ENCODE data around the gene CAD.
"Not testable (repeated sequence)": the region's sequence is repeated elsewhere in the genome, so short reads cannot be mapped to it uniquely, and the experiment has no call there.

The CAD gene

DNA sequence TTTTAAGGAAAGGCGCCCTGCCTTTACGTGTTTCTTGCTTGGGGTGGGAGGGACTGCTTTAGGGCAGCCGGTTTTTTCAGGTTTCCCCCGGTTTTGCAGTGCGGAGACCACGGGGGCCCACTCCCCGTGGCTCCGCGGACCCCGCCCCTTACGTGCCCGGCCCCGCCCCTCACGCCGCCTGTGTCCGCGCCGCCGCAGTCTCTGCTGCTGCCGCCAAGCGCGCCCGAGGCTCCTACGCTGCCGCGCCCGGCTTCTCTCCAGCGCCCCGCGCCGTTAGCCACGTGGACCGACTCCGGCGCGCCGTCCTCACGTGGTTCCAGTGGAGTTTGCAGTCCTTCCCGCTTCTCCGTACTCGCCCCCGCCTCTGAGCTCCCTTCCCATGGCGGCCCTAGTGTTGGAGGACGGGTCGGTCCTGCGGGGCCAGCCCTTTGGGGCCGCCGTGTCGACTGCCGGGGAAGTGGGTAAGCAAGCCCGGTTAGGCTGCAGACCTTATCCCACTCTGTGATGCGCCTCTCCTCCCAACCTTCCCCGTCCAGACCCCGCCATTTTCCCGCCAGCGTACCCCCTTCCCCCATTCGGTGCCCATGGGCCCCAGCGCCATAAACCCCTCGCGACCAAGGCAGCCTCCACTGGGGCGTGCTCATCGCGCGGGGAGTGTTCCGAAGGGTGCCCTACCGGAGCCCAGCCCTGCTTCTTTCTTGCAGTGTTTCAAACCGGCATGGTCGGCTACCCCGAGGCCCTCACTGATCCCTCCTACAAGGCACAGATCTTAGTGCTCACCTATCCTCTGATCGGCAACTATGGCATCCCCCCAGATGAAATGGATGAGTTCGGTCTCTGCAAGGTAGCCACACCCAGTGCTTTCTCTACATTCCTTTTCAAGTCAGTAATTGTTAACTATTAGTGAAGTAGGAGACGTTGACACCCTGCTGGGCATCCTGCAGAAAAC, at the start of gene CAD:
Gene CAD (plus strand): TSS at position 197 of the 949 bp plus-strand sequence. CDS start 183 bp downstream, at position 380.
- DNase-seq = peak; percentile 84

DNA sequence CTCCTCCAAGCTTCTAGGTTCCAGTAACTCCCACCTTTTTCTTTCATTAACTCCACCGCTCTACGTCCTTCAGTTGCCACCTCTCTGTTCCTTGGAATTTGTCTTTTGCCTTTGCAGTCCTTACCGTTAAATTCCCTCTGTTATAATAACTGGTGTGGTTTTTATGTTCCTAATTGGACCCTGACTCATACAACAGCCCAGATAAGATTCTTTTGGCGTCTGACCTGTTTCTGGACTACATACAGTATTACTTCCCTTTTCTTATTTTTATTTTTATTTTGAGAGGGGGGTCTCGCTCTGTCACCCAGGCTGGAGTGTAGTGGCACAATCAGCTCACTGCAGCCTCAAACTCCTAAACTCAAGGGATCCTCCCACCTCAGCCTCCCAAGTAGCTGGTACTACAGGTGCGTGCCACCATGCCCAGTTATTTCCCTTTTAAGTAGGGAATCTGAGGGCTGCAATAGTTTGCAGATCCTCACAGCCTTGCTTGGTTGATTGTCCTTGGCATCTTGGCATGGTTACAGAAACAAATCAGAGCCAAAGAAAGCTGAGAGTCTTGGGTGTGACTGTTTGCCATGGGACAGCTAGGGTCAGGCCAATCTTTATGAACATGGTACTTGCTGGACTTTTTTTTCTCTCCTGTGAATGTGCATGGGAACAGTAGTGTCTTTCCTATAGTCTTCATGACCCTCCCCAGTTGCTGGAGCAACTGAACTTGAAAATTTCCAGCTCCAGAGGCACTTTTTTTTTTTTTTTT, 46.4 kb upstream of the CAD start:
- no peak for DNase-seq

DNA sequence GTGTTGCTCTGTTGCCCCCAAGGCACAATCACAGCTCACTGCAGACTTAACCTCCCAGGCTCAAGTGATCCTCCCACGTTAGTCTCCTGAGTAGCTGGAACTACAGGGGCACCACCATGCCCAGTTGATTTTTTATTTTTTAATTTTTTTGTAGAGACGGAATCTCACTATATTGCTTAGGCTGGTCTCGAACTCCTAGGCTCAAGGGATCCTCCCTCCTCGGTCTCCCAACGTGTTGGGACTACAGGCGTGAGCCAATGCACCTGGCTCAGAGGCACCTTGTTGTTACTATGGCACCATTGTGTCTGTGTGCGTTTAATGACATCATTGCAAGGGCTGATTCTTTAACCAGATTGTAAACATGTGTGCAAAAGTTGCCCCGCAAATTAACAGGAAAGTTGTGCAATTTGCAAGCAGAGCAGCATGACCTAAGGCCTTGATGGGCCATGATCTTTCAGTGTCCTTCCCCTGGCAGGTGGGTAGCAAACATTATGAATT, 45.8 kb upstream of the CAD start:
- no peak for DNase-seq

DNA sequence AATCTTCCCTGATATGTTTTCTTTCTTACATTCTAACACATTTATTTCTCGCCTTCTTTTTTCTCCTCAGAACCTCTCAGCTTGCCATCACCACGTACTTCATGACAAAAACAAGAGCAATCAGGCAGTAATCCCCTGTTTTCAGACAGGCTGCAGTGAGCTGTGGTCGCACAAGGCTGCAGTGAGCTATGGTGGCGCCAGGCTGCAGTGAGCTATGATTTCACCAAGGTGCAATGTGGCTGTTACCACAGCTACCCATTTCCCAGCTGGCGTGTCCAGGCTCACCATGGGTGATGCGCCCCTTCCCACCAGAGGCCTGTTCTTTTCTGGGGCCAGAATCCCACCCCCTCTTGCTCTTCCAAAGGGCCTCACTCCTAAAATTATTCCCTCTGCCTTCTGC, 42.5 kb upstream of the CAD start:
- no peak for DNase-seq

DNA sequence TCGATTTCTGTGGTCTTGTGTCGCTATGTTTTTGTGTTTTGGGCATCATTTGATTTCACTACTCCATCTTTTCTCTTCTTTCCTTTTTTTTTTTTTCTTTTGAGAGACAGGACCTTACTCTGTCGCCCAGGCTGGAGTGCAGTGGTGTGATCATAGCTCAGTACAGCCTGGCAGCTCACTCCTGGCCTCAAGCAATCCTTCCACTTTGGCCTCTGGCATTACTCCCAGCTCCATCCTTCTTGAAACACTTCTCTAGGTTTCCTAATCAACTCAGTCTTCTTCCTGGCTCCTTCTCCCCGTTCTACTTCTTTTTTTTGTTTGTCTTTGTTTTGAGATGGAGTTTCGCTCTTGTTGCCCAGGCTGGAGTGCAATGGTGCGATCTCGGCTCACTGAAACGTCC, 41.8 kb upstream of the CAD start:
- no peak for DNase-seq

- DNase-seq = not testable (repeated sequence)
These were observed 41.4 kb upstream of the CAD start for GRCh38 chr2:27175781-27176180.

DNA sequence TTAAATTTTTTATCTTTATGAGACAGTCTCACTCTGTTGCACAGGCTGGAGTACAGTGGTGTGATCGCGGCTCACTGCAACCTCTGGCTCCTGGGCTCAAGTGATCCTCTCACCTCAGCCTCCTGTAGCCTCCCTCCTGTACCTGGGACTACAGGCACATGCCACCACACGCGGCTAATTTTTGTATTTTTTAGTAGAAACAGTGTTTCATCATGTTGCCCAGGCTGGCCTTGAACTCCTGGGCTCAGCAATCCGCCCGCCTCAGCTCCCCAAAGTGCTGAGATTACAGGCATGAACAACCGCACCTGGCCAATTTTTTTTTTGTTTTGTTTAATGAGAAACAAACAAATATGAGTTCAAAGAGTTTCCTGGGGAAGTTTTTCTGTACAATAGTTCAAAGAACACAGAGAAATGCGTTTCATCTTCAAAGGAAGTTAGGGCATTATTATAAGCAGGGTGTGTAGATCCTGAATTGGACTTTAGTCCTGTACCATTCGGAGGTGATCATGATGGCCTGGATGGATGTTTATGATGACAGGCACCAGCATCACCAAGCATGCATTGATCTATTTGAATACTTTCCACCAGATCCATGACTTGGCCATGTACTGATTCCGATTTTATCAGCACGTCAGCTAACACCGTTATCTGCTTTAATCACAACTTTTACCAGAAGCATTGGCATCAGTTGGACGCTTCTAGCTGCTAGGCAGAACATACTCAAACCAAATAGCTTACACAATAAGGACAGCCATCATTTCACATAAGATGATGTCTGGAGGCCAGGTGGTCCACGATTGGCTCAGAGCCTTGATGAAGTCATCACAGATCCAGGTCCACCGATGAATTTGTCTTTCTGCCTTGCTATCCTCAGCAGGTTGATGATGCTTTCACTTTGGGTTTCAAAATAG, 39.5 kb upstream of the CAD start:
- no peak for DNase-seq

GRCh38 chr2:27178469-27178868, 38.7 kb upstream of the CAD start:
- no peak for DNase-seq

GRCh38 chr2:27179344-27180000, 37.7 kb upstream of the CAD start:
- DNase-seq = no peak

GRCh38 chr2:27182346-27182745, 34.8 kb upstream of the CAD start:
- no peak for DNase-seq

DNA sequence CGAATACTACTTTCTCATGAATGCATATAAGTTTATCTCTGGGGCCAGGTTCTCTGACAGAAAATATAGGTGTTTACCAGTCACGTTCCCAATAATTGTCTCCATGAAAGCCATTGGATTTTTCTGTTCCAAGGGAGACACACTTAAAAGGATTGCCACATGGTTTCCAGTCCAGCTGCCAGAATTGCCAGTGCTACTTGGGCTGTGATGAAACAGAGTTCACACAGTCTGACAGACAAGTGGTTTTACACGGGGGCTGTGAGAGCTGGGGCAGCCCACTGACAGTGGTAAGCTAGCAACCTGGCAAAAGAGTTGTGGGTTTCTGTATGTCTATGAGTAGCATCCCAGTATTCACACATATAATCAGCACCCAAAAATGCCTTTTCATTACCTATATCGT, 33.1 kb upstream of the CAD start:
- no peak for DNase-seq

- no peak for DNase-seq
These were observed 31.7 kb upstream of the CAD start for GRCh38 chr2:27185331-27186026.

GRCh38 chr2:27186613-27187345, 30.4 kb upstream of the CAD start:
- DNase-seq = no peak

DNA sequence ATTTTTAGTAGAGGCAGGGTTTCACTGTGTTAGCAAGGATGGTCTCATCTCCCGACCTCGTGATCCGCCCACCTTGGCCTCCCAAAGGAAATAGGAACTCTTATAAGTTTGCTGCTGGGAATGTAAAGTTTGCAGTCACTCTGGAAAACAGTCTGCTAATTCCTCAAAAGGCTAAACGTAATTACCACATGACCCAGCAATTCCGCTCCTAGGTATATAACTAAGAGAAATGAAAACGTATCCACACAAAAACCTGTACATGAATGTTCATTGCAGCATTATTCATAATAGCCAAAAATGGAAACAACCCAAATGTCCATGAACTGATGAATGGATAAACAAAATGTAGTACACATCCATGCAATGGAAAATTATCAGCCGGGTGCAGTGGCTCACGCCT, 27.2 kb upstream of the CAD start:
- DNase-seq = no peak

- peak; percentile 48 for DNase-seq
These were observed 25.9 kb upstream of the CAD start for GRCh38 chr2:27191070-27191829.

GRCh38 chr2:27194538-27195354, 22.4 kb upstream of the CAD start:
- no peak for DNase-seq

DNA sequence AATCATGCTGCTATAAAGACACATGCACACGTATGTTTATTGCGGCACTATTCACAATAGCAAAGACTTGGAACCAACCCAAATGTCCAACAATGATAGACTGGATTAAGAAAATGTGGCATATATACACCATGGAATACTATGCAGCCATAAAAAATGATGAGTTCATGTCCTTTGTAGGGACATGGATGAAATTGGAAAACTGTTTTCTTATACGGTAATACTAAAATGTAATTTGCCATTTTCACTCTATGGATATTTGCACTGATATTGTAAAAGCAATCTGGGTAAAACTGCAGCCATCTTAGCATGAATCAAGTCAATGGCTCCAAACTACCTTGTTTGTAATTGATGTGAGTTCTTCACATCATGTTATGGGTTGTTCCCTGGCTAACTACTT, 21.4 kb upstream of the CAD start:
- not testable (repeated sequence) for DNase-seq

DNA sequence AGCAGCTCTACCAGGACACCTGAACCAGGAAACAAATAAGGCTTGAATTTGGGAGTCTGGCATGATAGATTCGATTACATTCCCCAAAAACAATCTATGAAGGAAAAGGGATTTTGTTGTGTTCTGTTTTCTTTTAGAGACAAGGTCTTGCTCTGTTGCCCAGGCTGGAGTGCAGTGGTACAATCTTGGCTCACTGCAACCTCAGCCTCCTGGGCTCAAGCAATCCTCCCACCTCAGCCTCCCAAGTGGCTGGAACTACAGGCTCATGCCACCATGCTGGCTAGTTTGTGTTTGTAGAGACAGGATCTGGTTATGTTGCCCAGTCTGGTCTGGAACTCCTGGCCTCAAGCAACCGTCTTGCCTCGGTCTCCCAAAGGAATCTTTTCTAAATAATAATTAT, 19.1 kb upstream of the CAD start:
- not testable (repeated sequence) for DNase-seq

- DNase-seq = no peak
These were observed 18.5 kb upstream of the CAD start for GRCh38 chr2:27198627-27199026.

Data from CD4-positive, alpha-beta T cell treated with Interleukin-4 for 4 hours (primary cell).